Measurements from ENCODE around the gene C1QL4. TPM values are rescaled to one million over a fixed set of nuclear protein-coding genes. Genes with fewer than 3 reads are reported as not detected.

Gene C1QL4
- polyA plus RNA-seq, 3 donors, result not detected

- Mint-ChIP-seq H3K36me3 (no peaks in the 10 kb centered on the region), H3K27ac (peak overlapping the region; percentile 82 to 96 (median 91))
These were observed 29.8 kb upstream of the C1QL4 start for GRCh38 chr12:49366652-49367380.

GRCh38 chr12:49366096-49366651, 29.2 kb upstream of the C1QL4 start:
- Histone ChIP-seq H3K27me3 (ENCODE audit: control insufficient read depth in 2 of 2, insufficient read depth in 2 of 2, low read length in 2 of 2) (no peaks in the 10 kb centered on the region), H3K4me3 (replicated peaks in 1 of 3; ENCODE audit: low read depth in 2 of 3, low read length in 3 of 3) (peak overlapping the region; percentile 80 to 94 (median 93)), H3K4me1 (ENCODE audit: control insufficient read depth in 1 of 2, insufficient read depth in 2 of 2, low read length in 2 of 2) (peaks cover 33 to 39% of the 10 kb centered on the region in 2 donors), H2AFZ (ENCODE audit: insufficient read depth, low read depth, low read length, poor library complexity, severe bottlenecking) (peak overlapping the region; percentile 98), H3K36me3 (replicated peaks in 1 of 2; ENCODE audit: control insufficient read depth in 1 of 2, insufficient read depth in 2 of 2, low read length in 2 of 2) (no peaks in the 10 kb centered on the region), H3K9ac (ENCODE audit: insufficient read depth, low read length, poor library complexity, severe bottlenecking) (peak overlapping the region; percentile 92), H3K27ac (ENCODE audit: low read depth in 1 of 2, low read length in 2 of 2) (peak overlapping the region; percentile 72 to 87), H3K4me2 (replicated peaks; ENCODE audit: extremely low read depth, low read length, poor library complexity, severe bottlenecking) (peak overlapping the region; percentile 91), H4K20me1 (ENCODE audit: insufficient read depth, low read length) (no peaks in the 10 kb centered on the region), H3K79me2 (ENCODE audit: insufficient read depth, low read length) (no peaks in the 10 kb centered on the region), H3K9me3 (replicated peaks in 1 of 2; ENCODE audit: control insufficient read depth in 1 of 2, insufficient read depth in 1 of 2, low read length in 2 of 2) (no peaks in the 10 kb centered on the region)
- Mint-ChIP-seq H3K36me3 (no peaks in the 10 kb centered on the region), H3K27me3 (ENCODE audit: low read depth in 3 of 3) (peaks cover 0 to 2% (median under 1%) of the 10 kb centered on the region in 3 donors), H3K4me1 (peaks cover 36% of the 10 kb centered on the region), H3K4me3 (peak overlapping the region; percentile 96 to 97), H3K9me3 (no peaks in the 10 kb centered on the region), H3K27ac (peak overlapping the region; percentile 82 to 96 (median 91))
- intact Hi-C loops (cut with micrococcal nuclease), result no loop called here
- WGBS (ENCODE audit: insufficient coverage), result 2% methylated on average over 27 of the region's 38 CpGs
- no peak for TF ChIP-seq CTCF (IDR thresholded peaks at IDR 0.05)
- DNase-seq, result no peak

More at GRCh38 chr12:49366652-49367380, 29.8 kb upstream of the C1QL4 start:
- Histone ChIP-seq H3K9ac (ENCODE audit: insufficient read depth, low read length, poor library complexity, severe bottlenecking) (peak overlapping the region; percentile 92), H3K9me3 (replicated peaks in 1 of 2; ENCODE audit: control insufficient read depth in 1 of 2, insufficient read depth in 1 of 2, low read length in 2 of 2) (no peaks in the 10 kb centered on the region), H3K36me3 (replicated peaks in 1 of 2; ENCODE audit: control insufficient read depth in 1 of 2, insufficient read depth in 2 of 2, low read length in 2 of 2) (no peaks in the 10 kb centered on the region), H2AFZ (ENCODE audit: insufficient read depth, low read depth, low read length, poor library complexity, severe bottlenecking) (peak overlapping the region; percentile 98), H3K4me3 (replicated peaks in 1 of 3; ENCODE audit: low read depth in 2 of 3, low read length in 3 of 3) (peak overlapping the region; percentile 80 to 94 (median 93)), H3K4me1 (ENCODE audit: control insufficient read depth in 1 of 2, insufficient read depth in 2 of 2, low read length in 2 of 2) (peaks cover 33 to 39% of the 10 kb centered on the region in 2 donors), H3K27me3 (ENCODE audit: control insufficient read depth in 2 of 2, insufficient read depth in 2 of 2, low read length in 2 of 2) (no peaks in the 10 kb centered on the region), H3K79me2 (ENCODE audit: insufficient read depth, low read length) (no peaks in the 10 kb centered on the region), H3K27ac (ENCODE audit: low read depth in 1 of 2, low read length in 2 of 2) (peak overlapping the region; percentile 72 to 87), H4K20me1 (ENCODE audit: insufficient read depth, low read length) (no peaks in the 10 kb centered on the region), H3K4me2 (replicated peaks; ENCODE audit: extremely low read depth, low read length, poor library complexity, severe bottlenecking) (peak overlapping the region; percentile 91)
- Mint-ChIP-seq H3K27me3 (ENCODE audit: low read depth in 3 of 3) (peaks cover 0 to 2% (median 0%) of the 10 kb centered on the region in 3 donors), H3K4me1 (peaks cover 36% of the 10 kb centered on the region), H3K4me3 (peak overlapping the region; percentile 96 to 97), H3K9me3 (no peaks in the 10 kb centered on the region)
- WGBS (ENCODE audit: insufficient coverage), result under 1% methylated on average over 97 of the region's 97 CpGs
- TF ChIP-seq CTCF (IDR thresholded peaks at IDR 0.05), result no peak
- intact Hi-C loops (cut with micrococcal nuclease), result no loop called here
- peak; percentile 69 to 70 (median 69) for DNase-seq

All from CD14-positive monocyte (primary cell).